ENCODE data around the gene MICOS13. TPM values are rescaled to one million over a fixed set of nuclear protein-coding genes. Genes with fewer than 3 reads are reported as not detected.

The MICOS13 gene
- total and polyA plus RNA-seq, 4 donors = 26.6 to 184 (median 77.6) TPM

DNA sequence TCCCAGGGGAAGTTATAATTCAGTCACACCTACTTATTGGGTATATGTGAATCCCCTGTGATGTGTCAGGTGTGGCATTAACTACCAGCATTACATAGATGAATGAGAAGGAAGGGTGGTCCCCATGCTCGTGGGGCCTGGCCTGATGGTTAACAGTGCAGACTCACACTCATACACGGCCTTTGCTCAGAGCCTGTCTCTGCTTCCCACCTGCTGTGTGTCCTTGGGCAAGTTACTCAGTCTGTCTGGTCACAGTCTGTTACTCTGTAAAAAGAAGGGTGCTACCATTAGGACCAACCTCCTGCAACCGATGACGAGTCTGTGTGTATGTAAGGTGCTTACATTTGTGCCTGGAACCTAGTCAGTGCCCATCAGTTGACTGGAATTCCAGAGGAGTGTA lies 33.6 kb downstream of the MICOS13 start:
- H3K27ac ChIP-seq (ENCODE audit: low read depth in 1 of 2, low read length in 1 of 2) = no peak overlapping the region
- no peak overlapping the region for H3K9ac ChIP-seq (ENCODE audit: insufficient read depth in 1 of 2, low read length in 2 of 2)
- H3K4me3 ChIP-seq = no peak overlapping the region
- H3K4me1 ChIP-seq (ENCODE audit: control insufficient read depth in 5 of 5, insufficient read depth in 5 of 5, low read length in 5 of 5) = peaks cover 0 to 5% (median 0%) of the 10 kb centered on the region in 5 donors
- DNase-seq (no peak), ATAC-seq (ENCODE audit: insufficient read depth, low FRiP score) (no peak)
- H3K9me3 ChIP-seq (ENCODE audit: control insufficient read depth in 4 of 4, insufficient read depth in 3 of 4, low read length in 3 of 4) = no peaks in the 10 kb centered on the region
- TF ChIP-seq, protein P1, sequence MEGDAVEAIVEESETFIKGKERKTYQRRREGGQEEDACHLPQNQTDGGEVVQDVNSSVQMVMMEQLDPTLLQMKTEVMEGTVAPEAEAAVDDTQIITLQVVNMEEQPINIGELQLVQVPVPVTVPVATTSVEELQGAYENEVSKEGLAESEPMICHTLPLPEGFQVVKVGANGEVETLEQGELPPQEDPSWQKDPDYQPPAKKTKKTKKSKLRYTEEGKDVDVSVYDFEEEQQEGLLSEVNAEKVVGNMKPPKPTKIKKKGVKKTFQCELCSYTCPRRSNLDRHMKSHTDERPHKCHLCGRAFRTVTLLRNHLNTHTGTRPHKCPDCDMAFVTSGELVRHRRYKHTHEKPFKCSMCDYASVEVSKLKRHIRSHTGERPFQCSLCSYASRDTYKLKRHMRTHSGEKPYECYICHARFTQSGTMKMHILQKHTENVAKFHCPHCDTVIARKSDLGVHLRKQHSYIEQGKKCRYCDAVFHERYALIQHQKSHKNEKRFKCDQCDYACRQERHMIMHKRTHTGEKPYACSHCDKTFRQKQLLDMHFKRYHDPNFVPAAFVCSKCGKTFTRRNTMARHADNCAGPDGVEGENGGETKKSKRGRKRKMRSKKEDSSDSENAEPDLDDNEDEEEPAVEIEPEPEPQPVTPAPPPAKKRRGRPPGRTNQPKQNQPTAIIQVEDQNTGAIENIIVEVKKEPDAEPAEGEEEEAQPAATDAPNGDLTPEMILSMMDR (IDR thresholded peaks at IDR 0.05; ENCODE audit: control extremely low read depth, extremely low read depth) = no peak
- peaks cover 45 to 68% (median 54%) of the 10 kb centered on the region in 4 donors for H3K36me3 ChIP-seq (ENCODE audit: control insufficient read depth in 4 of 4, insufficient read depth in 4 of 4, low read length in 4 of 4)
- 92 to 95% methylated on average over 4 of the region's 4 CpGs for WGBS, 2 donors
- no peaks in the 10 kb centered on the region for H3K27me3 ChIP-seq (ENCODE audit: control insufficient read depth in 3 of 3, insufficient read depth in 3 of 3, low read length in 2 of 3)

DNA sequence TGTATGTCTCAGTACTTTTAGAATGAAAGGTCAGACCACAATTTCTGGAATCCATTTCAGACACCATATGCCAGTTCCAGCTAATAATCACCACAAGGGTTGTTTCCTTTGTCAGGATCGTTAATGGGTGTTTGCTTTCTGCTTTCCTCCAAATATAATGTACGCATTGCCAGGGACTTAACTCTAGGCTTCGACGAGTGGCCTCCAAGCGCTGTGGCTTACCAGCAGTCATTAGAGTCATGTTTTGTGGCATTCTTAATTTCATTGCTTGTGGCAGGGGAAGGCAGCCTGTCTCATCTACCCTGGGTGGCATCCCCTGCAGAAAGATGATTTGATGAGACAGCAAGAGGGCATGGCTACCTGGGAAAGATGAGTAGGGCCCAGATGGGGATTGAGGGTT lies 34.9 kb downstream of the MICOS13 start:
- no peaks in the 10 kb centered on the region for H3K9me3 ChIP-seq (ENCODE audit: control insufficient read depth in 4 of 4, insufficient read depth in 3 of 4, low read length in 3 of 4)
- no peak overlapping the region for H3K27ac ChIP-seq (ENCODE audit: low read depth in 1 of 2, low read length in 1 of 2)
- H3K9ac ChIP-seq (ENCODE audit: insufficient read depth in 1 of 2, low read length in 2 of 2) = no peak overlapping the region
- no peak overlapping the region for H3K4me3 ChIP-seq
- DNase-seq (no peak), ATAC-seq (ENCODE audit: insufficient read depth, low FRiP score) (no peak)
- 87 to 91% methylated on average over 5 of the region's 5 CpGs for WGBS, 2 donors
- H3K27me3 ChIP-seq (ENCODE audit: control insufficient read depth in 3 of 3, insufficient read depth in 3 of 3, low read length in 2 of 3) = no peaks in the 10 kb centered on the region
- H3K36me3 ChIP-seq (ENCODE audit: control insufficient read depth in 4 of 4, insufficient read depth in 4 of 4, low read length in 4 of 4) = peaks cover 37 to 64% (median 52%) of the 10 kb centered on the region in 4 donors
- H3K4me1 ChIP-seq (ENCODE audit: control insufficient read depth in 5 of 5, insufficient read depth in 5 of 5, low read length in 5 of 5) = peaks cover 0 to 5% (median 0%) of the 10 kb centered on the region in 5 donors
- TF ChIP-seq, protein P1 (IDR thresholded peaks at IDR 0.05; ENCODE audit: control extremely low read depth, extremely low read depth) = no peak

DNA sequence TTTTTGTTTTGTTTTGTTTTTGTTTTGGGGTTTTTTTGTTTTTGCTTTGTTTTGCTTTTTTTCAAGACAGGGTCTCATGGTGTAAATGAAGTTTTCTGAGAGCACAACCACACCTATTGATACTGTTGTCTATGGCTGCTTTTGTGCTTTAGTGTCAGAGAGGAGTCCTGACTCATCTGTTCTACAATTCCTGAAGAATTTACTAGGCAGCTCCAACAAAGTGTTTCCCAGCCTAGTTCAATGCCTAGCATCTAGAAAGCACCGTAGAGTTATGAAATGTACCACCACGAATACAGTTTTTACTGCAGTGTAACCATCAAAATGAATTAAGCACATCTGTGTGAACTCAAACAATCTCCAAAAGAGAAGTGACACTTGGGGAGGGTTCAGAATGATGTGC lies 36.3 kb downstream of the MICOS13 start:
- Histone ChIP-seq H3K36me3 (ENCODE audit: control insufficient read depth in 4 of 4, insufficient read depth in 4 of 4, low read length in 4 of 4) (peaks cover 33 to 56% (median 44%) of the 10 kb centered on the region in 4 donors), H3K27ac (ENCODE audit: low read depth in 1 of 2, low read length in 1 of 2) (no peak overlapping the region), H3K4me1 (ENCODE audit: control insufficient read depth in 5 of 5, insufficient read depth in 5 of 5, low read length in 5 of 5) (peaks cover 0 to 5% (median 0%) of the 10 kb centered on the region in 5 donors), H3K9ac (ENCODE audit: insufficient read depth in 1 of 2, low read length in 2 of 2) (no peak overlapping the region), H3K4me3 (no peak overlapping the region), H3K27me3 (ENCODE audit: control insufficient read depth in 3 of 3, insufficient read depth in 3 of 3, low read length in 2 of 3) (no peaks in the 10 kb centered on the region), H3K9me3 (ENCODE audit: control insufficient read depth in 4 of 4, insufficient read depth in 3 of 4, low read length in 3 of 4) (no peaks in the 10 kb centered on the region)
- TF ChIP-seq, protein P1 (IDR thresholded peaks at IDR 0.05; ENCODE audit: control extremely low read depth, extremely low read depth) = no peak
- no peak for DNase-seq
- WGBS, 2 donors = 86 to 90% methylated on average over 2 of the region's 2 CpGs
- ATAC-seq (ENCODE audit: insufficient read depth, low FRiP score) = no peak

DNA sequence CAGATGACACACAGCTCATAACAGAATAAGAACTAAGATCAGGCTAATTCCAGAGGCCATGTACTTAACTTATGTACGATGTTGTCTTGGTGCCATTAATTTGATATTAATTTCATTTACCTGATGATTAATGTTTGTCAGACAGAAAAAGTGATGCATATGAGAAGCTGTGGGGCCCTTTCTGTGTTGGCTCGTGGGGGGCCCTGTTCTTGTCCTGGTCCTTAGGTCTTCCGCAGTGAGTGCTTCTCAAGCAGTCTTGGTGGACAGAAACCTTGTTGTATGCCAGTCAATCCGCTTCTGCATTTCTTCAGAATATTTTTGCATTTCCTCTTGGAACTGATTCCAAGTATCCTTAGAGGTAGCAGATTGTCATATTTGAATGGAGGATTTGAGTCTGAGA lies 37.3 kb downstream of the MICOS13 start:
- ATAC-seq (ENCODE audit: insufficient read depth, low FRiP score) = no peak
- Histone ChIP-seq H3K9ac (ENCODE audit: insufficient read depth in 1 of 2, low read length in 2 of 2) (no peak overlapping the region), H3K27ac (ENCODE audit: low read depth in 1 of 2, low read length in 1 of 2) (no peak overlapping the region), H3K9me3 (ENCODE audit: control insufficient read depth in 4 of 4, insufficient read depth in 3 of 4, low read length in 3 of 4) (no peaks in the 10 kb centered on the region), H3K36me3 (ENCODE audit: control insufficient read depth in 4 of 4, insufficient read depth in 4 of 4, low read length in 4 of 4) (peaks cover 33 to 56% (median 39%) of the 10 kb centered on the region in 4 donors), H3K4me3 (no peak overlapping the region), H3K27me3 (ENCODE audit: control insufficient read depth in 3 of 3, insufficient read depth in 3 of 3, low read length in 2 of 3) (no peaks in the 10 kb centered on the region), H3K4me1 (ENCODE audit: control insufficient read depth in 5 of 5, insufficient read depth in 5 of 5, low read length in 5 of 5) (peaks cover 0 to 5% (median 0%) of the 10 kb centered on the region in 5 donors)
- TF ChIP-seq, protein P1 (IDR thresholded peaks at IDR 0.05; ENCODE audit: control extremely low read depth, extremely low read depth) = no peak
- no peak for DNase-seq
- 91 to 94% methylated on average over 4 of the region's 4 CpGs for WGBS, 2 donors
